Trophoblast cell (in vitro differentiated cells and primary cell): Measurements from ENCODE around the gene TMEM38B.

Source experiments
- DNase-seq, 2 donors: peaks; one replicate each; pipeline ENCODE4 v3.0.0-alpha.2; 2016
- H2AFZ ChIP-seq: 2 replicates; pipeline ENCODE4 v1.6.1; 2013; ENCODE audit warnings: low read length, moderate library complexity, mild to moderate bottlenecking; ENCODE audit not compliant: insufficient read depth, poor library complexity
- H2AK5ac ChIP-seq: 2 replicates; pipeline ENCODE4 v1.6.1; 2013; ENCODE audit warnings: mild to moderate bottlenecking, low read length
- H2BK120ac ChIP-seq: 2 replicates; pipeline ENCODE4 v1.6.1; 2013; ENCODE audit warnings: low read length, mild to moderate bottlenecking, moderate library complexity; ENCODE audit not compliant: insufficient read depth, poor library complexity
- H2BK12ac ChIP-seq: 2 replicates; pipeline ENCODE4 v1.6.1; 2013; ENCODE audit warnings: mild to moderate bottlenecking, low read length, moderate library complexity
- H2BK5ac ChIP-seq: 2 replicates; pipeline ENCODE4 v1.6.1; 2013; ENCODE audit warnings: low read length, low read depth, moderate library complexity, mild to moderate bottlenecking; ENCODE audit not compliant: poor library complexity
- H3K14ac ChIP-seq: 2 replicates; pipeline ENCODE4 v1.6.1; 2013; ENCODE audit warnings: mild to moderate bottlenecking, low read length
- H3K18ac ChIP-seq: 2 replicates; pipeline ENCODE4 v1.6.1; 2013; ENCODE audit warnings: mild to moderate bottlenecking, low read length
- H3K23ac ChIP-seq: 2 replicates; pipeline ENCODE4 v1.6.1; 2013; ENCODE audit warnings: low read length
- H3K27ac ChIP-seq: 2 replicates; pipeline ENCODE4 v1.5.1; 2013; ENCODE audit warnings: low read depth, mild to moderate bottlenecking, inconsistent platforms, low read length, moderate library complexity
- H3K27me3 ChIP-seq: 2 replicates; pipeline ENCODE4 v1.6.1; 2013; ENCODE audit warnings: inconsistent platforms, mild to moderate bottlenecking, low read length, moderate library complexity; ENCODE audit not compliant: insufficient read depth
- H3K36me3 ChIP-seq, 2 experiments: 1 replicate in 1 of 2; 2 replicates in 1 of 2; pipeline ENCODE4 v1.6.1; 2013; ENCODE audit warnings: low read length in 2 of 2, mild to moderate bottlenecking in 2 of 2, moderate library complexity in 1 of 2; ENCODE audit not compliant: insufficient read depth in 2 of 2, control insufficient read depth in 1 of 2
- H3K4ac ChIP-seq: 2 replicates; pipeline ENCODE4 v1.6.1; 2013; ENCODE audit warnings: low read depth, mild to moderate bottlenecking, low read length, moderate library complexity
- H3K4me1 ChIP-seq, 2 experiments: 1 replicate in 1 of 2; 2 replicates in 1 of 2; pipeline ENCODE4 v1.6.1; 2013; ENCODE audit warnings: low read length in 2 of 2, mild to moderate bottlenecking in 2 of 2, moderate library complexity in 1 of 2; ENCODE audit not compliant: insufficient read depth in 2 of 2, control insufficient read depth in 1 of 2
- H3K4me2 ChIP-seq: 2 replicates; pipeline ENCODE4 v1.6.1; 2013; ENCODE audit warnings: inconsistent platforms, mild to moderate bottlenecking, low read length, moderate library complexity
- H3K4me3 ChIP-seq: 2 replicates; pipeline ENCODE4 v1.5.1; 2013; ENCODE audit warnings: mild to moderate bottlenecking, low read depth, low read length, inconsistent platforms
- H3K79me1 ChIP-seq: one replicate; pipeline ENCODE4 v1.6.1; 2013; ENCODE audit warnings: low read length
- H3K79me2 ChIP-seq: 2 replicates; pipeline ENCODE4 v1.6.1; 2013; ENCODE audit warnings: low read length, mild to moderate bottlenecking; ENCODE audit not compliant: control insufficient read depth, insufficient read depth, poor library complexity
- H3K9ac ChIP-seq: 2 replicates; pipeline ENCODE4 v1.6.1; 2013; ENCODE audit warnings: mild to moderate bottlenecking, low read length
- H3K9me3 ChIP-seq: 2 replicates; pipeline ENCODE4 v1.6.1; 2013; ENCODE audit warnings: low read depth, mild to moderate bottlenecking, control low read depth, inconsistent platforms, low read length; ENCODE audit not compliant: insufficient read depth
- H4K12ac ChIP-seq: 2 replicates; pipeline ENCODE4 v1.6.1; 2013; ENCODE audit warnings: low read depth, mild to moderate bottlenecking, low read length, moderate library complexity
- H4K8ac ChIP-seq: 2 replicates; pipeline ENCODE4 v1.6.1; 2013; ENCODE audit warnings: low read depth, mild to moderate bottlenecking, low read length, moderate library complexity
- H4K91ac ChIP-seq: one replicate; pipeline ENCODE4 v1.6.1; 2013; ENCODE audit warnings: low read depth, mild to moderate bottlenecking, low read length, moderate library complexity
- WGBS: extraction: QIAGEN DNeasy Blood & Tissue Kit; methylation state at CpG from one replicate; pipeline ENCODE4 v1.1.7; 2013; ENCODE audit warnings: missing lambda C conversion rate; ENCODE audit not compliant: insufficient read length, insufficient coverage; ENCODE audit errors: extremely low coverage; 5-methylcytosine and 5-hydroxymethylcytosine counted together

Gene TMEM38B

GRCh38 chr9:105694848-105695581, 674 bp downstream of the TMEM38B start:
- H2AFZ ChIP-seq, result peak overlapping the region; percentile 47
- DNase-seq, result peak; percentile 57 to 75
- peak overlapping the region; percentile 52 for H3K23ac ChIP-seq
- no peaks in the 10 kb centered on the region for H3K79me1 ChIP-seq
- H3K79me2 ChIP-seq, result no peaks in the 10 kb centered on the region
- no peak overlapping the region for H3K9ac ChIP-seq
- no peaks in the 10 kb centered on the region for H3K27me3 ChIP-seq
- H3K18ac ChIP-seq, result no peak overlapping the region
- H3K14ac ChIP-seq, result no peak overlapping the region
- no peak overlapping the region for H2BK5ac ChIP-seq
- no peak overlapping the region for H3K4ac ChIP-seq
- WGBS, result no CpG with 5 or more reads among the region's 42 CpGs
- no peak overlapping the region for H2AK5ac ChIP-seq
- H2BK120ac ChIP-seq, result no peak overlapping the region
- H2BK12ac ChIP-seq, result no peak overlapping the region
- H3K4me3 ChIP-seq, result peak overlapping the region; percentile 94
- H4K91ac ChIP-seq, result no peak overlapping the region
- H3K36me3 ChIP-seq, result no peaks in the 10 kb centered on the region
- H3K9me3 ChIP-seq, result no peaks in the 10 kb centered on the region
- no peak overlapping the region for H4K12ac ChIP-seq
- H3K4me2 ChIP-seq, result peak overlapping the region; percentile 94
- H4K8ac ChIP-seq, result peak overlapping the region; percentile 14
- peaks cover 1 to 5% of the 10 kb centered on the region in 2 experiments for H3K4me1 ChIP-seq
- no peak overlapping the region for H3K27ac ChIP-seq

GRCh38 chr9:105696219-105696793, 2.0 kb downstream of the TMEM38B start:
- Histone ChIP-seq H3K23ac (no peak overlapping the region), H3K9ac (no peak overlapping the region), H3K4me3 (no peak overlapping the region), H2AK5ac (no peak overlapping the region), H3K79me1 (no peaks in the 10 kb centered on the region), H3K18ac (no peak overlapping the region), H3K4me2 (no peak overlapping the region), H4K91ac (no peak overlapping the region), H3K4ac (no peak overlapping the region), H3K27ac (no peak overlapping the region), H4K8ac (no peak overlapping the region), H3K79me2 (no peaks in the 10 kb centered on the region), H3K27me3 (no peaks in the 10 kb centered on the region), H3K14ac (no peak overlapping the region), H4K12ac (no peak overlapping the region), H3K9me3 (no peaks in the 10 kb centered on the region), H3K4me1 (peaks cover 1 to 5% of the 10 kb centered on the region in 2 experiments), H2BK5ac (no peak overlapping the region), H2BK12ac (no peak overlapping the region), H2BK120ac (no peak overlapping the region), H2AFZ (no peak overlapping the region), H3K36me3 (no peaks in the 10 kb centered on the region)
- no CpG with 5 or more reads among the region's 12 CpGs for WGBS
- DNase-seq, result no peak

DNA sequence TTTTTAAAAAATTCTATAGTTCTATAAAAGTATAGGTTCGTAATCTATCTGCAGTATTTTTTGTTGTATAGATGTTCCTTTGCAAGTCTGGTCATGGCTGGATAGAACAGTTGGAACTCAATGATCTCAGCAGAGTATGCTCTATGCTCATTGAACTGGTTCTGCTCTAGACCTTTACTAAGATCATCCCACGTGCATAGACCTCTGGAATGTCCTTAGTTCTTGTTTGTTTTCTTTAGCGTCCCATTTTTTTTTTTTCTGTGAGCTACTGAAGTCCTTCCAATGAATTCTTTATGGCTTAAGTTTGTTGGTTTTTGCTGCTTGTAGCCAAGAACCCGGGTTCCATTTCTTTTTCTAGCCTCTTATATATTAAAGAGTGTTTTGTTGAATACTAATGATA, 3.5 kb downstream of the TMEM38B start:
- no peak for DNase-seq
- H3K9ac ChIP-seq, result no peak overlapping the region
- no peak overlapping the region for H2AK5ac ChIP-seq
- H3K36me3 ChIP-seq, result no peaks in the 10 kb centered on the region
- no peak overlapping the region for H3K23ac ChIP-seq
- H2BK5ac ChIP-seq, result no peak overlapping the region
- H3K79me1 ChIP-seq, result no peaks in the 10 kb centered on the region
- H3K4me2 ChIP-seq, result no peak overlapping the region
- H4K91ac ChIP-seq, result no peak overlapping the region
- no CpG with 5 or more reads among the region's 4 CpGs for WGBS
- H3K27ac ChIP-seq, result no peak overlapping the region
- H3K9me3 ChIP-seq, result no peaks in the 10 kb centered on the region
- H3K27me3 ChIP-seq, result no peaks in the 10 kb centered on the region
- no peak overlapping the region for H2BK12ac ChIP-seq
- no peaks in the 10 kb centered on the region for H3K79me2 ChIP-seq
- no peak overlapping the region for H3K4ac ChIP-seq
- H4K12ac ChIP-seq, result no peak overlapping the region
- no peak overlapping the region for H3K14ac ChIP-seq
- no peak overlapping the region for H4K8ac ChIP-seq
- H2AFZ ChIP-seq, result no peak overlapping the region
- peaks cover 1 to 5% of the 10 kb centered on the region in 2 experiments for H3K4me1 ChIP-seq
- H3K18ac ChIP-seq, result no peak overlapping the region
- no peak overlapping the region for H3K4me3 ChIP-seq
- no peak overlapping the region for H2BK120ac ChIP-seq

DNA sequence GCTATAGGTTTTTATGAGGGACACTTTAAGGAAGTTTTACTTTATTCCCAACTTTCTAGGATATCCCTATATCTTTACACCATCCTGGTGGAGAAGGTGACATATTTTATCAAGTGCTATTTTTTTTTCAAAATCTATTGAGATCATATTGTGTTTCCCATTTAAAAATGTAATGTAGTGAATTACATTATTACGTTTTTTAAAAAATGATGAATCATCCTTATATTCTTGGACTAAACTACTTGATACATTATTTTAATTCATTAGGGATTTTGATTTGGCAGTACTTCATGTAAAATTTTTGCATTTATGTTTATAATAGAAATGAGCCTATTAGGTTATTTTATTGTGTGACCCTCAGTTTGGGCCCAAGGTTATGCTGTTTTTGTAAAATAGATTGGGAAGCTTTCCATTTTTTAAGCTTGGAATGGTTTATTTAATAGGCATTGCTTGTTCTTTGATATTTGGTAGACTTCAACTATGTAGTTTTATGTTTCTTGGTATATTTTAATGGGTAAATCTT, 4.1 kb downstream of the TMEM38B start:
- Histone ChIP-seq H4K12ac (no peak overlapping the region), H3K79me2 (no peaks in the 10 kb centered on the region), H3K18ac (no peak overlapping the region), H2BK12ac (no peak overlapping the region), H3K9ac (no peak overlapping the region), H4K91ac (no peak overlapping the region), H3K79me1 (no peaks in the 10 kb centered on the region), H4K8ac (no peak overlapping the region), H3K27ac (no peak overlapping the region), H3K9me3 (no peaks in the 10 kb centered on the region), H3K4me1 (peaks cover 1 to 5% of the 10 kb centered on the region in 2 experiments), H3K4me2 (no peak overlapping the region), H2BK5ac (no peak overlapping the region), H3K36me3 (no peaks in the 10 kb centered on the region), H3K27me3 (no peaks in the 10 kb centered on the region), H3K14ac (no peak overlapping the region), H2AK5ac (no peak overlapping the region), H2AFZ (no peak overlapping the region), H2BK120ac (no peak overlapping the region), H3K23ac (no peak overlapping the region), H3K4ac (no peak overlapping the region), H3K4me3 (no peak overlapping the region)
- DNase-seq, result no peak
- WGBS, result no CpG with 5 or more reads among the region's 1 CpG
